SHP77 (cell line): ENCODE measurements around the gene DHX35.
"Not testable (repeated sequence)": the region's sequence is repeated elsewhere in the genome, so short reads cannot be mapped to it uniquely, and the experiment has no call there.

ENCODE experiments used
- DNase-seq, 2 experiments: peaks; one replicate each; lab custom pipeline; 2025; lab: John Stamatoyannopoulos, UW

The DHX35 gene

DNA sequence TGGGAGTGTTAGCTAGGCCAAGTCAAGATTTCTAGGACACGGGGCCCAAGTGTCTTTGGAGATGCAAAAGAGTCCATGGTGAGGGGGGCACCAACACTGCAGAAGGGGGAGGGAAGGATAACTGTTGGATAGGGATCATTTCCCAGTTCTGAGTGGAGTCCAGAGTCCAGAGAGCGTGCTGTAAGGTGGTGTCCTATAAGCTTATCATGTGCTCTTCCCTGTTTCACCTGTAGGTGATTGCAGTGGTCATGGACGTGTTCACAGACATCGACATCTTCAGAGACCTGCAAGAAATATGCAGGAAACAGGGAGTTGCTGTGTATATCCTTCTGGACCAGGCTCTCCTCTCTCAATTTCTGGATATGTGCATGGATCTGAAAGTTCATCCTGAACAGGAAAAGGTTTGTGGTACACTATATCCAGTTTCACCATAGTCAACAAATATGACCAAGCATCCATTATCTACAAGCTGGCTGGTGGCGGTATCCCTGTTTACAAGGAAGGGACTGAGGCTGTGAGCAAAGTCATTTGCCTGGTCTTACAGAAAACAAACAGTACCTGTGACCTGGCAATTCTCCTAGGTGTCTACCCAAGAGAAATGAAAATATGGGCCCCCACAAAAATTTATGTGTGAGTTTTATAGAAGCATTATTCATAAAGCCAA is 20.3 kb upstream of the DHX35 start:
- no peak for DNase-seq

DNA sequence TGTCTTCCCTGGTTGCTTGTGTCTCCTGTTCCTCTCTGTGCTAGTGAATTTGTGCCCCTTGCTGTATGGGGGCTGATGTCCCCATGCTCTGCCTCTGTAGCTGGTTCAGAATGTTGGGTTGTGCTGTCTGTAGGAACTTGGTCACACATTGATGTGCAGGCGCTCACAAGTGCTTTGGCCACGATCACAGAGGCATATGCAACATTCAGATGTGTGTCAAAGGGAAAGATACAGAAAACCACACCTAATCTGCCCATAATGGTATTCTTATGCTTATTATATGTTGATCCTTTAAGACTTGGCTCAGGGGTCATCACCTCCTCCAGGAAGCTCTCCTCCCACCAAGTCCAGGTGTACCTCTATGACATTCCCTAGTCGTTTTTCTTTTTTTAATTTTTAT is 17.1 kb upstream of the DHX35 start:
- DNase-seq, result no peak

DNA sequence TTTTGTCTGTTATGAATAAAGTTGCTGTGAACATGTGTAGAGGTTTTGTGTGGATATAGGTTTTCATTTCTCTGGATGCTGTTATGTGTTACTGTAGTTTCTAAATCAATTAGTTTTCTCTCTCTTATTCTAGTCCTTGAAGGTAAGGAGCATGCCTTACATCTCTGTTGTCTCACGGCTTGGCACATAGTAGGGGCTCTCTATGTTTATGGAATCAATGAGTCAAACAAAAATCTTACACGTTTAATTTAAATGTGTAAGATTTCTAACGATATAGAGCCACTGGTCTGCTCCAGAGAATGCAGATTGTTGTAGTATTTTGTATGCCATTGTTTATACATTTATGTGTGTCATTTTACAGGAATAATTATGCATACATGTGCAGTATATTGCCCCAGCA is 15.3 kb upstream of the DHX35 start:
- no peak for DNase-seq

DNA sequence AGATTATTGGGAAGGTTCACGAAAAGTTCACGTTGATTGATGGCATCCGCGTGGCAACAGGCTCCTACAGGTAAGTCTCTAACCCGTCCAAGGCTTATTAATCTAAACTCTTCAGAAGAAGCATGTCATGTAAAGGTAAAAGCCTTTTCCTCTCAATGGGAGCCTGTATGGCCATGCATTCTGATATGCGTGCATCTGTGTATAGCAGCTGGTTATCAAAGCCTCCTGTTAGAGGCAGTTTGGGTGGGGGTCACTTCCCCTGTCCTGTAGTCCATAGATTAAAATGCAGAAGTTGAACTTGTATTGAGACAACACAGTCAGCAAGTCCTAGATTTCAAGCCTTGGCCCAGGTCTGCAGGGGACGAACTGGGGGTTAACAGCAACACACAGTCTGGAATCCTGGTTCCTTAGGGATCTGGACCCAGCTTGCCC is 14.2 kb upstream of the DHX35 start:
- no peak for DNase-seq

DNA sequence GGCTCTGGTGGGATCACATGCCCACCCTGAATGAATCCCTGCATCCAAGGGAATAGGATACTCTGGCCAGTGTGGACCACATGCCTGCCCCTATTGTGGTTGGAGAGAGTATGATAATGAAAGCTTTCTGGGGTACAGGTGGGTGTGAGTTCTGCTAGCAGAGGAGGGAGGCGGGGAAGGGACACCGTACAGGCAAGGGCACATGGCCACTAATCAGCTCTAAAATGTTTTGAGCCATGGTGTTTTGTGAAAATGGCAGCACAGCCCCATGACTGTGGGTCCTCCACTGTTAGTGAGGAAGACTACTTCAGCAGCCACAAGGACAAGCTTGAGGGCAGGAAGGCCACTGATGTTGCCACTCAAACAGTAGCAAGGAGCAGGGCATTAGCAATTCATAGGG is 11.9 kb upstream of the DHX35 start:
- DNase-seq, result no peak

DNA sequence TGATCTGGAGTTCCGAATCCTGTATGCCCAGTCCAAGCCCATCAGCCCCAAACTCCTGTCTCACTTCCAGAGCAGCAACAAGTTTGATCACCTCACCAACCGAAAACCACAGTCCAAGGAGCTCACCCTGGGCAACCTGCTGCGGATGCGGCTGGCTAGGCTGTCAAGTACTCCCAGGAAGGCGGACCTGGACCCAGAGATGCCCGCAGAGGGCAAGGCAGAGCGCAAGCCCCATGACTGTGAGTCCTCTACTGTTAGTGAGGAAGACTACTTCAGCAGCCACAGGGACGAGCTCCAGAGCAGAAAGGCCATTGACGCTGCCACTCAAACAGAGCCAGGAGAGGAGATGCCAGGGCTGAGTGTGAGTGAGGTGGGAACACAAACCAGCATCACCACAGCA is 10.5 kb upstream of the DHX35 start:
- DNase-seq, result no peak

DNA sequence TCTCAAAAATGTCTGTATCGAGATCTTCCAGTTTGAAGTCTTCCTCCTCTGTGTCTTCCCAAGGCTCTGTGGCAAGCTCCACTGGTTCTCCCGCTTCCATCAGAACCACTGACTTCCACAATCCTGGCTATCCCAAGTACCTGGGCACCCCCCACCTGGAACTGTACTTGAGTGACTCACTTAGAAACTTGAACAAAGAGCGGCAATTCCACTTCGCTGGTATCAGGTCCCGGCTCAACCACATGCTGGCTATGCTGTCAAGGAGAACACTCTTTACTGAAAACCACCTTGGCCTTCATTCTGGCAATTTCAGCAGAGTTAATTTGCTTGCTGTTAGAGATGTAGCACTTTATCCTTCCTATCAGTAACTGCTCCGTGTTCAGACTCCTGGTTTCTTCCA is 10.0 kb upstream of the DHX35 start:
- no peak for DNase-seq

DNA sequence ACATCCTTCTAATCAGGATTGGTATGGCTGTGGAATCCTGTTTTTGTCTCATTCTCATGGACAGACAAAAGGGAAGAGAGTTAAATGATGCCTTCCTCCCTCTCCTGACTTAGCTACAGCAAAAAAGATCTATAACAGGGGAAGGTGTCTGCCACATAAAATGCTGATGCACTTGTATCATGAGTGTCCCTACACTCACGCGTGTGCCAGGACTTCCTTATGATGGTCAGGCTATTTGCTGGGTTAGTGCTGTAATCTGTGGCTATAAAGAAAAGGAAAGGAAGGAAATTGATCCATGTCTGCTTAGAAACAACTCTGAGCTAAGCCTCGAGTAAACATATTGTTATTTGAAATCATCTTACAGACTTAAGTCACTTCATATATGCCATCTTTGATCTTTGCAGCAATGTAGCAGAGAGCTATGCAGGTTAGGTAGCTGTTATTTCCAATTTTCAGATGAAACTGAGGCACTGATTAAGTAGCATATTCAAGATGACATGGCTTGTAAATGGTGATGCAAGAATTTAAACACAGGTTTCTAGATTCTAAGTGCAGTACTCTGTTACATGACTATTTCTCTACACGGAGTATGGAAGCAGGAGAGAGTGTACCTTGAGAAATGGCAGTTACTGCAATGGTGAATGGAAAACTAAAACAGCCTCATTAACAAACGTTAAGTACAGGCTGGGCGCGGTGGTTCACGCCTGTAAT is 8.4 kb upstream of the DHX35 start:
- DNase-seq, result no peak

DNA sequence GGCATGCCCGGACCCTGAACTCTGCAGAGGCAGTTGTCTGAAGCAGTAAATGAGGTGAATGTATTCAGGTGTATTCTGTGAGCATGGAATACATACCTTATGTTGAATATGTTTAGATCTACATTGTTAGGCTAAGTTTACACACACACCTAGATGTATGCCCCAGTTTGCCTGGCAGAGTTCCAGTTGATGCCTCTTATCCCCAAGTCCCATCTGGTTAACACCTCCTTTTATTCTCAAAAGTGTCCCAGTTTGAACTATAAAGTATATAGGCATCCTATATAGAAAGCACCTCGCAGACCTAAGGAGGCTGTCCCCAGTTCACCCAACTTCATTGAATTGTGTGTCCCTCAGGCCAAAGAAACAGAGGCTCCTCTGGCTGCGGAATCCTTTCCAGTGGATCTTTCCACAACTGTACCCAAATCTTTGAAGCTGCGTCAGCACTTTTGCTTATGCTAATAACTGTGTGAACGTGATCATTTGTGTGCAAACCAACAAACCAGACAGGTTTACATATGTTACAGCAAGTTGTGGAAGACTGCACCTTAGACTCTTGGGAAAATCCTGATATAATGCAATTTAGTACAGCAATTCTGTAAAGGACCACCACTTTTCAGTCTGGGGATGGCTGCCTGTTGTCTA is 4.8 kb upstream of the DHX35 start:
- DNase-seq, result no peak

DNA sequence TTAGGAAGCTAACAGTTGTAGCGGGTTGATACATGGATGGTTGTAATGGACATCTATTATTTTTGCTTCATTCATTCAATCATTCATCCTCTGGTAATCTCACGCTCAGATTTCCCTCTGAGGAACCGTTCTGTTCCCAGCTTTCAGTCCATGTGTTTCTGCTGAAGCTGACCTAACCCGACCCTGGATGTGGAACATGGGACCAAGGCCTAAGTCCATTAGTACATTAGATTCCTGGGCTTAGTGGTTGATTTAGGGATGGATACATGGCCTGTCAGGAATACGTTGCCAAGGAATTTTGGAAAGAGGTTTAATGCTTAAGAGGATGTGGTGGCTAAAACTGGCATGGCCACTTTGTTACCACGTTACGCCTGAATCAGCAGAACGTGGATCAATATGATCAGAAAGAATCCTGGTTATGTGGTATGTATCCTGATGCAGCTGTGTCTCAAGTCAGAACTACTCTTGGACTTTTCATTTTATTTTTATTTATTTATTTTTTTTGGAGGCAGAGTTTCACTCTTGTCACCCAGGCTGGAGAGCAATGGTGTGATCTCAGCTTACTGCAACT is 4.1 kb upstream of the DHX35 start:
- DNase-seq, result no peak

DNA sequence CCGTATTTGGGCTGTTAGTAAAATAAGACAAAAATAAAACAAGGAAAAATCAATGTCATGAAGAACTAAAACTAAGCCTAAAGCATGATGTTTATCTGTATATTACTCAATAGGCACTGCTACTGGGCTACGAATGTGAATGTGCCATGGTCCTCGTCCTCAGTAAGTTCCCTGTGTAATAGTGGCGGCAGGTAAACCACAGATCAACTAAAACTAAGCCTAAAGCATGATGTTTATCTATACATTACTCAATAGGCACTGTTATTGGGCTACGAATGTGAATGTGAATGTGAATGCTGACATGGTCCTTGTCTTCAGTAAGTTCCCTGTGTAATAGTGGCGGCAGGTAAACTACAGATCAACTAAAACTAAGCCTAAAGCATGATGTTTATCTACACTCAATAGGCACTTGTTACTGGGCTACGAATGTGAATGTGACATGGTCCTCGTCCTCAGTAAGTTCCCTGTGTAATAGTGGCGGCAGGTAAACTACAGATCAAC is 1.9 kb upstream of the DHX35 start:
- not testable (repeated sequence) for DNase-seq

DNA sequence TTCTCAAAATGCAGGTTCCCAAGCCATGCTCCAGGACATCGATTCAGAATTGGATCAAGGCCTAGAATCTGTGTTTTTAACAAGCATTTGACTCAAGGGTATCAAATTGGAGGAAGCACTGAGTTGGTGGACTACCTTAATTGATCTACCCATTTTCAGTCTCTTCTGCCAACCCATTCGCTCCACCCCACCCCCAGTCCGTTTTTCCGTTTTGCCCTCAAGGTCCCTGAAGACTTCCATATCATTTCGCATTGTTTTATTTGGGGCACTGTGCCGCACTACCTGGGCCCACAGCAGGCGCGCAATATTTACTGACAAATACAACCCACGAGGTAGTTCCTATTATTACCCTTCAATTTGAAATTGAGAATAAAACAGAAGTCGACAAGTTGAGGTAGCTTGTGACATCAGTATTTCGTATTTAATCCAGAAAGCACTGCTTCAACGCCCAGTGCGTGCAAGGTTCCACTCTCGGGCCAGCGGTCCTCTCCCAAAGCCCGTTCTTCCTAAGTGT is 557 bp upstream of the DHX35 start:
- no peak for DNase-seq

DNA sequence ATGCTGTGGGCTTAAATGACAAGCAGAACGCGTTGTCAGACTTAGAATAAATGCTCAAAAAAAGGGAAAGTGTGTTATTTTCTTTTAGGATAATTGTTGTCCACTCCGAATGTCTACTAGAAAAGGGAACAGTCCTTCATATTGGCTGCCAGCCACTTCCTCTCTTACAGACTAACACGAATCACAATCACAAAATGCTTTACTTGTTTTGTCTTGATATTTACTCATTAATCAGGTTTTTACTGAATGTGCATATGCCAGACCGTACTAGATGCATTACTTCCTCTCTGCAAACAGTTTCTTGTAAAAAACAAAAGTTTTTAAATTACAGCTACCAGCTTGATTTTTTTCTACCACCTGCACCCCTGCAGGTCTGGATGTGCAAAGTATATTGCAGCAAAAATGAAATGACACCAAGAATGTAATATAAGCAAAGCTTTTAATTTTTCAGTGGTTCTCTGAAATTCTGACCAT is 821 bp downstream of the DHX35 start:
- no peak for DNase-seq

DNA sequence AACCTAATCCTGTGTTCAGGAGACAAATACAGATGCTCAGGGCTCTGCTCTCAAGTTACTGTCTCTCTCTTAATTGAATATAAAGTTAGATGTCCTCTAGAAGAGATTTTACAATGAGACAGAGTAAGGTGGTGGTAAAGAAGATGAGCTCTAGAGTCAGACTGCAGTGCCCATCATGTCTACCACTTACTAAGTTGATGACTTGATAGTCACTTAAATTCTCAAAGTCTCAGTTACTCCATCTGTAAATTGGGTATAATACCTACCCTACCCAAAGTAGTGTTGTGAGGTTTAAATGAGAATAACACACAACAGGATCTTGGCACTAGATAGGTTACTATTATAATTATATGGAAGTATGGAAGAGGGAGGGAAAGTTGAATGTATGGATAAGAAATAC is 1.6 kb downstream of the DHX35 start:
- no peak for DNase-seq

DNA sequence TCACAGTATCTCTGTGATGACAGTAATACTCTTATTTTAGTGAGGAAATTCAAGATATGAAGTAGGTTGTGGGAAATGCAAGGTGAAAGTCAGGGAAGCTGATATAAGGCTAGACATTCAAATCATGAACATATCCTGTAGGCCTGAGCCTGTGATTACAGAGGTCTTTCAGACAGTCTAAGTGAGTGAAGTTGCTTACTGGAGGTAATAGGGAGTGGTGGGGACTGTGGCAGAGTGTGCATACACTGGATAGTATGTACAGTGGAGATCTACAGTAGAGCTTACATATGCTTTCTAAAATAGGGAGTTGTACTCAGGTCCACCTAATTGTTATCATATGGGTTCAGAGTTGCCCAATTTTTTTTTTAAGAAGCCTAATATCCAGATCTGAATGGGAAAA is 3.1 kb downstream of the DHX35 start:
- no peak for DNase-seq

DNA sequence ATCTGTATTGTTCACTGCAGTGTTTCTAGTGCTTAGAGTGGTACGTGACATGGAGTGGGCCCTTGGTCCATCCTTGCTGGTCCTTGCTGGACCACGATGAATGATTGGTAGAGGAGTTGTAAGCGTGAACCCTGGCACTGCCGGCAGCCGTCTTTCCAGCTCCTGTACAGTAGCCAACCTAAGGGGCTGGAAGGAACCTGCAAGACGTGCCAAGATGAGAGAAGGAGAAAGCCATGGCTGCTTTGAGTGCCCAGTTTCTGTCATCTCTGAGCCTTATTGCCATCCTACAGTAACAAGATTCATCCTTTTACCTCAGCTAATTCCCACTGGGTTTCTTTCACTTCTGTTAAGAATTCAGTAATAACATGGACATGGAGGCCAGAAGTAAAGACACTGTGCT is 5.9 kb downstream of the DHX35 start:
- DNase-seq, result no peak

DNA sequence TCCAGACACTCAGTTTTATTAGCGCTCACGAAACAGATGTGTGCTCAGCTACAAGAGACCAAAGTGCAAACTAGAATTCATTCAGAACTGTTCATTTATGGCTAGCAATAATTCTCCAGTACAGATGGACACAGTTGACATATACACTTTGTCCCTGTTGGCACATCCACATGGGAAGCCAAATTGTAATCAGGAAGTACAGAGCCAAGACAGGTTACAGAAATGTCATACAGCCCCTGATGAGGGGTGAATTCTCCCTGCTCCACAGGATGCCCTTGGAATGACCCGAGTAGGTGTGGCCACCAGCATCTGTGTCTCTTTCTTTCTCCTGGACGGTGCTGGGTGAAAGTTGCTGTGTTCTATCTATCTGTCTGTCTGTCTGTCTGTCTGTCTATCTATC is 7.6 kb downstream of the DHX35 start:
- DNase-seq, result no peak

DNA sequence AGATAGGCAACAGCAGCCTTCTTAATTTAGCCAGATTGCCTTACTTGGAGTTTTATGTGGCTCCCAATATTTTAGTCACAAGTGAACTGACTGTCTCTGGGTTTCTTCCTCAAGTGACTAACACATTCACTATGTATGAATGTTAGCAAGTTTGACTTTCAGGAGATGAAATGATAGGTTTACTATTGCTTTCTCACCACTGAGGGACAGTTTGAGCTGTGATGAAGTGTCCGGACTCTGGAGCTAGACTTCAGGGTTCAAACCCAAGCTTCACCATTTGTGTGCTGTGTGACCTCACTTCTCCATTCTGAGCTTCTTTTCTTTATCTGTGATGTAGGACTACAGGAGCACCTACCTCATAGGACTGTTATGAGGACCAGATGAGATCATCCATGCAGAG is 8.2 kb downstream of the DHX35 start:
- DNase-seq, result no peak

DNA sequence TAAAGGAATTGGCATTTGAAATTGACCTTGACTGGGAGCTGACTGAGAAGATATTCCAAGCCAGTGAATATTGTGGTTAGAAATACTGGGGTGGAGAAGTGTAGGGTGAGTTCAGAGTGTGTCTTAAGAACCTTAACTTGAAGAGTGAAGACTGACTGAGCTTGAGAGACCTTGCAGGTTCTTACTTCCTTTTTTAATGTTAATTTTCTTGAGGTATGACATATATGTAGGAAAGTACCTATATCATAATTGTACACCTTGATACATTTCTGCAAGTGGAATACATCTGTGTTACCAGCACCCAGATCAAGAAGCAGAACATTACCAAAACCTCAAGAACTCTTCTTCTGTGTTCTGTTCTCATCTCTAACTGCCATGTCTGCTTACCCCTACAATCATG is 11.0 kb downstream of the DHX35 start:
- DNase-seq, result no peak

DNA sequence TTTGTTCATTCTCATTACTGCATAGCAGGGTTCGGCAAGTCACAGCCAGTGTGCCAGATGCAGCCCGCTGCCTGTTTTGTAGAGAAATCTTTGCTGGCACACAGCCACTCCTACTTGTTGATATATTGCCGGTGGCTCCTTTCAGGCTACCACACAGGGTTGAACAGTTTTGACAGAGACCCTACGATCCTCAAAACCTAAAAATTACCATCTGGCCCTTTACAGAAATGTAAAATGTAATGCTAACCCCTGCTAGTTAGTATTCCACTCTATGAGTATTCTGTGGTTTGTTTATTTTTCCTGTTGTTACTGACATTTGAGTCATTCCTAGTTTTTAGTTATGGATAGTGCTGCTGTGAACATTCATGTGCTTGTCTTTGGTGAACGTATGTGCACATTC is 11.5 kb downstream of the DHX35 start:
- no peak for DNase-seq

DNA sequence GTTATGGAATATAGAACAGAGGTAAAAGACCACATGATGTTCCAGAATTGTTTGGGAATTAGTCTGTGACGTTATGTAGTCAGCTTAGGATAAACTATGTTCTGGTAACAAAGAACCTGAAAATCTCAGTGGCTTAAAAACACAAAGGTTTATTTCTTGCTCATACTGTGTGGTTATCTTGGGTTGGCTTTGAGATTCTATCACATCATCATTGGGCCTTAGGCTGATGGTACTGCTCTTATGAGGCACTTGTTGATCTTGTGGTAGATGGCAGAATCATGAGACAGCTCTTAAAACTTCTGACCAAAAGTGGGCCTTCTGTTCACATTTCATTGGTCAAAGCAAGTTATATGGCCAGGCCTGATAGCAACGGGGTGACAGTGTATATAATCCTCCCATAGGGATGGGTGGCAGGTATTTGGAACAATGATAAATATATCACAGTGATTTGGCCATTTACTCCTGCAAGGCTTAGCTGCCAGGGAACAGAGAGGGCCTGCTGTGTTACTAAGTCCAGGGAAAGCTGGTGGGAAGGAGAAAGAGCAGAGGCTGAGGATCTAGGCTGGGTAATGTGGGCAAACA is 13.5 kb downstream of the DHX35 start:
- no peak for DNase-seq

DNA sequence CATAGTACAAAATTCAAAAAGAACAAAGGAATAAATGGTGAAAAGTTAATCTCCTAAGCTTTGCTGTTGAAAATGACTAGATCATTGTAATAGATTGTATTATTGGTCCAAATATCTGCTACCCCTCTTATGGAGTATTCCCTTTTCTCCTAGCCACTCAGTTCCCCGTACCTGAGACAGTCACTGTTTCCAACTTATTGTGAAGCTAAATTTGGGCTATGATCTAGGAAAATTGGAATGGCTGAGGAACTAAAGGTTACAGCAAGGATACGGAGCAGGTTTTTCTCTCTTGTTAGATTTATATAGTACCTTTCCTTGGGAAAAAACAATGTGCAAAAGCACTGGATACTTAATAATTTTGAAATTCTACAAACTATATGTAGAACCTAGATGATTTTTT is 17.3 kb downstream of the DHX35 start:
- no peak for DNase-seq
